Left ventricle myocardium superior (tissue), 1 donor: Measurements from ENCODE around the gene NOD2. TPM values are rescaled to one million over a fixed set of nuclear protein-coding genes. Genes with fewer than 3 reads are reported as not detected.

Experiments
- ATAC-seq: fragments of 200-7000 bp; cut with Tn5 transposase; one replicate; pipeline ENCODE4 v1.9.1; 2020; ENCODE audit warnings: mild to moderate bottlenecking, moderate library complexity
- DNase-seq: peaks from one replicate; pipeline ENCODE4 v3.0.0-alpha.2; 2020
- intact Hi-C: fragments of 100-400 bp; cut with micrococcal nuclease; formaldehyde crosslinking; loops from one replicate; pipeline ENCODE4 v1.11.0; 2022
- total RNA-seq: library from RNA; stranded (reverse); fragmentation: NEBNext Ultra II Directional; extraction: Animal tissue kit (Norgen Biotek cat#: 25700); gene quantifications from one replicate; pipeline ENCODE4 v1.2.1, GENCODE V29; 2021
- donor health status: DM: no; HTN: yes; CAD: no; lungs with severe emphysema.

The NOD2 gene
- total RNA-seq, 1 donor from 2014 or later: 0.45 TPM

- ATAC-seq (no peak), DNase-seq (no peak)
- intact Hi-C loops: no loop called here
These were observed 38.8 kb downstream of the NOD2 start for GRCh38 chr16:50731989-50732832.

DNA sequence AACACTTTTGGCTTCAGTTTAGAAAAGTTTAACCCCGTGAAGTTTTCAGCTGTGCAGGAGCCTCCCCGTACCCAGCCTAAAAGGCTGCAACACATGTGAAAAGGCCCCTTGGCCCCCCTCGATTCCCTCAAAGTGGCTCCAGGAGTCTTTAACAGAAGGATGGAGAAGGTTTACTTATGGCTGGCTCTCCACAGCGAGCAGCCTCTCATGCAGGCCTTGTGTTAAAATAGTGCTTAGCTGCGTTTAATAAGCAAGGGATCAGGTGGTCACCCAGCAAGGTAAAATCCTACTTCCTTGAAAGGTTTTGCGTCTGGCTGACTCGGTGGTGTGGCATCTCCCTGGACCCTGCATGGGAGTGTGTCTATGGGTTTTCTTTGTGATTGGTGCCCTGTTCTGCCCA, 40.1 kb downstream of the NOD2 start:
- intact Hi-C loops: no loop called here
- DNase-seq: no peak
- no peak for ATAC-seq

GRCh38 chr16:50735629-50736122, 42.3 kb downstream of the NOD2 start:
- DNase-seq: no peak

DNA sequence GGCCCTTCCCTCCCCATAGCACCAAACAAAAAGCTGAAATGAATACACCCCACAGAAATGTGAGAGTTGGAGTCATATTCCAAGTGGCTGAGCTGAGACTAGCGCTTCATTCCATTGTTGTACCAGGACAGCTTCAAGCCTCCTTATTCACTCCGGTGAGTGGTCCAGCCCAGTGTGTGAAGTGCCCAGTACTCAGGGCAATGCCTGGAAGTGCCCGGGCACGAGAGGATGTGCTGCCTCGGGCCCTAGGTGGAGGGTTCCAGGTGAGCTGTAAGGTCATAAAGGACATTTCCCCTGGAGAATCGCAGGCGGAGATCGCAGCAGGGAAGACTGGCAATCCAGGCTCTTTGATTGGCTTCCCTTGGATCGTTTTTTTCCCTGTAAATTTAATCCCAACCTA, 43.0 kb downstream of the NOD2 start:
- intact Hi-C loops: no loop called here
- no peak for DNase-seq
- no peak for ATAC-seq

More at GRCh38 chr16:50735629-50736122, 42.3 kb downstream of the NOD2 start:
- intact Hi-C loops: no loop called here
- no peak for ATAC-seq

GRCh38 chr16:50737420-50737959, 44.1 kb downstream of the NOD2 start:
- ATAC-seq: no peak
- no peak for DNase-seq
- intact Hi-C loops: no loop called here

DNA sequence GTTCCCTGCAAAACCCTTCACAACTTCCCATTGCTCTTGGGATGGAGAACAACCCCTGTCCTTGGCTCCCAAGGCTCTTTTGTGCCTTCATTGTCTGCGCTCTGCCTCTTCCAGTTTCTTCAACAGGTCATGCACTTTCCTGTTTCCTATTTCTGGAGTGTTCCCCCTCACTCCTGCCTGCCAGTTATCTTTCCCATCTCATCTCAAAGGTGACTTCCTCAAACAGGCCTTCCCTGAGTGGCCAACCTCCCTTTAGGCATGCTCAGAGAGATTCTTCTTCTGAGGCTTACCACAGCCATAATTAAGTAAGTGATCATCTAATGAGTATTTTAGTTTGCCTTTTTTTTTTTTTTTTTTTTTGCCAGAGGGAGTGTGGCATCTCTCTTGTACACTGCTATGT, 45.6 kb downstream of the NOD2 start:
- no peak for DNase-seq
- intact Hi-C loops: no loop called here
- ATAC-seq: no peak

DNA sequence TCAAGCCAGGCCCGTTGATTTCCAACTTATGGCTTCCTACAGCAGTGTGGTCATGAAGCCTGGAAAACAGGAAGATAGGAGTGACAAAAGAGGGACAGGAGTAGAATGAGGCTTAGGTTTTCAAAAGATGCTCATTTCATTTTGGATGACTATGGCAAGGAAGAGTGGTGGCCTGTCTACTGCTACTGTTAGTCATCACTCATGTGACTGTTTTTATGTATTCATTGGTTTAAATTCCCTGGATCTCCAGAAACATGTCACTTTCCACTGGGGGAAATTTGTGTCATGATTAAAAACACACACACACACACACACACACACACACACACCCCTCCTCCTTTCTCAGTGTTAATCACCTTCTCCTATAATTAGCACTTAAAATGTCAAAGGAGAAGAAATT, 47.3 kb downstream of the NOD2 start:
- DNase-seq: no peak
- no peak for ATAC-seq
- intact Hi-C loops: no loop called here

- DNase-seq: peak; percentile 39
- no peak for ATAC-seq
- intact Hi-C loops: no loop called here
These were observed 47.9 kb downstream of the NOD2 start for GRCh38 chr16:50741225-50741780.

DNA sequence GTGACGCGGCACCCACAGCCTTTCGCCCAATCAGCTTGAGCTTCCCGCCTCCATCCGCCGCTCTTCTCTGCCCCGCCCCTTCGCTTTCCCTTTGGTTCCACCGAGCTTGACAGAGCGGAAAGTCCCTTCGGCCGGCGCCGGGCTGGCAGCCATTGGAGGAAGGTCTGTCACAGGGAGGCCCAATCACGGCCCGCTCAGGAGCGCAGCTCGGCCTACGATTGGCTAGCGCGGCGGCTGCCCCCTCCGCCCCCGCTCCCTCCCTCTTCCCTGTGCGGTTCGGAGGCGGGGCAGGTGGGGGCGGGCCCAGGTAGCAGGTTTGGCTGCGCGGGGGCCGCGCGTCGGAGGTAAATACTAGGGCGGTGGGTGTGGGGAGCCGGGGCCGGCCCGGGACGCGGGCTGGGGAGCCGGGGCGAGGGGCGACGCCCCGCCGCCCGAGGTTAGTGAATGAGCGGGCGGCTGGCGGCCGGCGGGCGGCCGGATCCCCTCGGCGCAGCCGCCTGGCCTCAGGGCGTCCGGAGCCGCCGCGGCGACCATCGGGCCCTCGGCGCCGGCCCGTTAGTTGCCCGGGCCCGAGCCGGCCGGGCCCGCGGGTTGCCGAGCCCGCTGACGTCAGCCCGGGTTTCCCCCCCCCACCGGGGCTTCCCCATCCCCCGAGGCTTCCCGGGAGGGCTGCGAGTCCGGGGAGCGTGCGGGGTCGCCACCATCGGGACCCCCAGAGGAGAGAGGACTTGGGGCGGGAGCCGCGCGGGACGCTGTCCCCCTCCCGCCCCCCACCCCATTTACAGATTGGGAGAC, 48.6 kb downstream of the NOD2 start, which contains the start of gene CYLD:
Gene CYLD, plus strand, starts transcription at position 306 of the 795 bp plus-strand sequence. CDS start 7,613 bp downstream, outside the sequence.
- peak; percentile 99 for ATAC-seq
- intact Hi-C loops: no loop called here
- peak; percentile 100 for DNase-seq

- DNase-seq (peak; percentile 51), ATAC-seq (no peak)
- intact Hi-C loops: no loop called here
These were observed 49.3 kb downstream of the NOD2 start for GRCh38 chr16:50742576-50743200.

- DNase-seq (no peak), ATAC-seq (no peak)
- intact Hi-C loops: no loop called here
These were observed 50.3 kb downstream of the NOD2 start for GRCh38 chr16:50743581-50744225.

DNA sequence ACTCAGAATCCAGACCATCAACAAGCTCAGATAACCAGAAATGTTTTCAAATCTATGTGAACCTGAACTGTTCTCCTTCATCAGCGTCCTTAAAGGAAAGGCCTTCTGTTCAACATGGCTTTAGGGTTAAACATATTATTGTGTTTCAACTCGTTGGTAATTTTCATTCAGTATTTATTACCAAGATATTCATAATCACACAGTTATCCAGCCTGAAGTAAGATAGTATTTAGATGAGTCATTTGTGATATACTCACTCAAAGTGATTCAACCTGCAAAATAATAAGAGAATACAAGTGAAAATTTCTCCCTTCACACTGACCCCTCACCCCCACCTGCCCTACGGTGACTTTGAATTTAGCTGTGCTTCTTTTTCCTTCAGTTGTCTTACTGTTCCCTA, 51.5 kb downstream of the NOD2 start:
- no peak for ATAC-seq
- intact Hi-C loops: no loop called here
- DNase-seq: no peak

GRCh38 chr16:50745940-50746339, 52.5 kb downstream of the NOD2 start:
- DNase-seq (no peak), ATAC-seq (no peak)
- intact Hi-C loops: no loop called here

DNA sequence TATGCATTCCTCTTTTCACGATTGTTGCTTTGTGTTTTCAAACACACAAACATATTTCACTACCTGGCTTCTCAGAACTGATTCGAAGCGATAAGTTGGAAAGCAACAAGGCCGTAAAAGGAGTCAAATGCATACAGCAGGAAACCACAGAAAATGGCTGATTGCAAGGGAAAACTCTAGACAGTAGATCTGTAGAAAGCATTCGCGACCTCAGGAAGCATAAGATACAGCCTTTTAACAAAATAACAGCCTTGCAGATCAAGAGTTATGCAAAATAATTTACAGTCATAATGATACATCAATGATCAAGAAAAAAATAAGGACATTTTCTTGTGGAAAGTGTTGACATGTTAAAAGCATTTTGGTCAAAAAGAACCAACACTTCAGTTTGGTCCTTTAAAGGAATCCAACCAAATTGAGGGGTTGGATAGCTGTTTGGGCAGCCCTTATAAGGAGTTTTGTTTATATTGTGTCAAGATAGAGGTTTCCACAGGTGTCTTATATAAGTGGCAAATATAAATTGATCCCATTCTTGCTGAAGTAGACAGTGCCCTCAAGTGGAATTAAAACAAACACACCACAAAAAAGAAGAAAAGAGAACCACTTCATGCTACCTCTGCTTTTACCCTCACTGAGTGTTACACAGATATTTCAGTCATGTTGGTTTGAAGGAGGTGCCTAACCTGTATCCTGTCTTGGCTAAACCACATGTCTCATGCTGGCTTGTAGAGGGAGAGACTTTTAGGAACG, 54.0 kb downstream of the NOD2 start:
- no peak for DNase-seq
- intact Hi-C loops: no loop called here
- peak; percentile 53 for ATAC-seq

DNA sequence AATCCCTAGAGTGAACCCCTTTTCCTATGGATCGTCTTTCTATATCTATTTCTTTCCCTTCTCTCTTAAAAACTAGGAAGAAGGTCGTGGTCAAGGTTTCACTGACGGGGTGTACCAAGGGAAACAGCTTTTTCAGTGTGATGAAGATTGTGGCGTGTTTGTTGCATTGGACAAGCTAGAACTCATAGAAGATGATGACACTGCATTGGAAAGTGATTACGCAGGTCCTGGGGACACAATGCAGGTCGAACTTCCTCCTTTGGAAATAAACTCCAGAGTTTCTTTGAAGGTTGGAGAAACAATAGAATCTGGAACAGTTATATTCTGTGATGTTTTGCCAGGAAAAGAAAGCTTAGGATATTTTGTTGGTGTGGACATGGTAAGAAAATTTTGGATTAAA, 58.1 kb downstream of the NOD2 start:
- intact Hi-C loops: no loop called here
- ATAC-seq: no peak

DNA sequence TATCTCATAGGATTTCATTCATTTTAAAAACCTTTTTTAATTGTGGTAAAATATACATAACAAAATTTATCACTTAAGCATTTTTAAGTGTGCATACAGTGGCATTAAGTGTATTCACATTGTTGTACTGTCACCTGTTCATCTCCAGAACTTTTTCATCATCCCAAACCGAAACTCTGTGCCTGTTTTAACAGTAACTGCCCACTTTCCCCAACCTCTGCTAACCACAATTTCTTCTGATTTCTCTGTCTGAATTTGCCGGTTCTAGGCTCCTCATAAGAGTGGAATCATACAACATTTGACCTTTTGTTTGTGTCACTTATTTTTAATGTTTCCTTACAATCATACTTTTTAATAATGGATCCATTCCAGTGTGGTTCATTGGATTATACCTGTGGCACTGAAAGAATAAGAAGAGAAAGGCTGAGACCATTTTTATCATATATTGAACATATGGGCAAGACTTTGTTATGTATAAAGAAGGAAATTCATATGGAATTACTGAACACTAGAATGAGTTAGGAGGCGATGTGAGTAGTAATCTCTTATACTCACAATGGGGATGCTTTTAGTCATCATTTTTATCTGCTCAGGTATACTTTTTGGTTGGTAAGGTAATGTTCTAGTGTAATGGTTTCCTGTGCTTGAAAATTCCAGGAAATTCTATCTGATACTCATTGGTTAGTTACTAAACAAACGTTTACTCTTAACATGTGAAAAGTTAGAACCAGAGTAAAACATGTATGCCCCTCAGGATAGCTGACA, 59.2 kb downstream of the NOD2 start:
- DNase-seq (no peak), ATAC-seq (no peak)
- intact Hi-C loops: no loop called here

More for the DNA sequence above, 58.1 kb downstream of the NOD2 start:
- no peak for DNase-seq

DNA sequence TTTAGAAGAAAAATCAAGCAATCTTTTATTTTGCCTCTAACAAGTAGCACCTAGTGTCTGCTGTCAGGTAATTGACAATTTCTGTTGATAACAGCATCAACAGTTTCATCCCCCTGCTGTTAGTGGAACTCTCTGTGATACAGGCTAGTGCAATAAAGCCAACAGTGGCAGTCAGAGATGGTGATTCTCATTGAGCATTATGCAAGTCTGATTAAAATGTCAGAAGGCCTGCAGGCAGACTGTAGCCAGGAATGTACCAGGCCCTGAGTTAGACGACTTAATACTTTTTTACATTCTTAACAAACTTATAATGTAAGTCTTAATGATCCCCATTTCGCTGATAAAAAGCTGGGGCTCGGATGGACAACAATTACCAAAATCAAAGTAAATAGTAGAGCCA, 63.1 kb downstream of the NOD2 start:
- intact Hi-C loops: no loop called here
- ATAC-seq (peak; percentile 43), DNase-seq (no peak)
